ENCODE results near the gene GYPB.
"Not testable (repeated sequence)": the region's sequence is repeated elsewhere in the genome, so short reads cannot be mapped to it uniquely, and the experiment has no call there.

The GYPB gene

GRCh38 chr4:144019277-144019676 is at the start of gene GYPB:
GYPB (minus strand) TSS chr4:144019380; CDS start chr4:144019287, 93 bp downstream.
- not testable (repeated sequence) for DNase-seq

GRCh38 chr4:144061556-144061955 is 42.4 kb upstream of the GYPB start:
- DNase-seq, result not testable (repeated sequence)

- DNase-seq, result not testable (repeated sequence)
These were observed 41.2 kb upstream of the GYPB start for GRCh38 chr4:144060234-144060859.

GRCh38 chr4:144056800-144057199 is 37.6 kb upstream of the GYPB start:
- no peak for DNase-seq

GRCh38 chr4:144055336-144055735 is 36.2 kb upstream of the GYPB start:
- DNase-seq, result not testable (repeated sequence)

- DNase-seq, result not testable (repeated sequence)
These were observed 32.3 kb upstream of the GYPB start for GRCh38 chr4:144051494-144051893.

GRCh38 chr4:144050631-144051030 is 31.5 kb upstream of the GYPB start:
- not testable (repeated sequence) for DNase-seq

GRCh38 chr4:144049495-144050424 is 30.6 kb upstream of the GYPB start:
- not testable (repeated sequence) for DNase-seq

GRCh38 chr4:144044936-144045335 is 25.8 kb upstream of the GYPB start:
- DNase-seq, result not testable (repeated sequence)

- not testable (repeated sequence) for DNase-seq
These were observed 13.4 kb upstream of the GYPB start for GRCh38 chr4:144032580-144032979.

GRCh38 chr4:144031875-144032274 is 12.7 kb upstream of the GYPB start:
- DNase-seq, result not testable (repeated sequence)

GRCh38 chr4:144031369-144031768 is 12.2 kb upstream of the GYPB start:
- not testable (repeated sequence) for DNase-seq

- DNase-seq, result not testable (repeated sequence)
These were observed 11.5 kb upstream of the GYPB start for GRCh38 chr4:144030708-144031107.

- not testable (repeated sequence) for DNase-seq
These were observed 7.5 kb upstream of the GYPB start for GRCh38 chr4:144026682-144027081.

- not testable (repeated sequence) for DNase-seq
These were observed 5.3 kb upstream of the GYPB start for GRCh38 chr4:144024399-144025053.

GRCh38 chr4:144022772-144023400 is 3.7 kb upstream of the GYPB start:
- not testable (repeated sequence) for DNase-seq

GRCh38 chr4:144021336-144021990 is 2.3 kb upstream of the GYPB start:
- DNase-seq, result not testable (repeated sequence)

- DNase-seq, result not testable (repeated sequence)
These were observed 768 bp downstream of the GYPB start for GRCh38 chr4:144018223-144019000.

GRCh38 chr4:144017271-144017670 is 1.9 kb downstream of the GYPB start:
- not testable (repeated sequence) for DNase-seq

GRCh38 chr4:144016057-144016605 is 3.0 kb downstream of the GYPB start:
- not testable (repeated sequence) for DNase-seq

- DNase-seq, result no peak
These were observed 4.4 kb downstream of the GYPB start for GRCh38 chr4:144014808-144015207.

All from hippocampal formation (tissue), 2 donors.